HG02623 (cell line): ENCODE data around the gene EPHX1.
"Not testable (repeated sequence)": the region's sequence is repeated elsewhere in the genome, so short reads cannot be mapped to it uniquely, and the experiment has no call there.

Source experiments
- ATAC-seq: cut with Tn5 transposase; IDR thresholded peaks from one replicate; pipeline ENCODE4 v1.9.1; 2021; ENCODE audit warnings: moderate library complexity; ENCODE audit not compliant: unreplicated experiment

EPHX1 gene

DNA sequence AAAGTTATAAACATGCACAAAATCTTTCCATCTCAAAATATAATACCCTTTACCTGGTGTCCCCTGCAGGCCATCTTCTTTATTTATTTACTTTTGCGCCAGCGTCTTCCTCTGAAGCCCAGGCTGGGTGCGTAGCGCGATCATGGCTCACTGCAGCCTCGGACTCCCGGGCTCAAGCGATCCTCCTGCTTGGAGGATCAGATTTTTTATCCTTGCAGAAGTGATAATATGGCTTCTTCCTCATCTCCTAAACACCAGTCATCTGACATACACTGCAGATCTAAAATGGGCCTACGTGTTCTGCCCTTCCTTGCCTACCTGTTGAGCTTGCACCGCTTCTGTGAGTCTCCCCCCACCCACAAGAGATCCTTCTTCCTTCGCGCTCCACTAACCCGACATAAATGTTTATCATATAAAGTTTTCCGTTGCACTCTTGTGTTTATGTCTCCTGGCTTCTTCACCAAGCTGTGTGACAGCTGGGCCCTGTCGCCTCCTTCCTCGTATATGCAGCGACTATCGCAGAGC, 32.8 kb upstream of the EPHX1 start:
- peak; percentile 5 for ATAC-seq

DNA sequence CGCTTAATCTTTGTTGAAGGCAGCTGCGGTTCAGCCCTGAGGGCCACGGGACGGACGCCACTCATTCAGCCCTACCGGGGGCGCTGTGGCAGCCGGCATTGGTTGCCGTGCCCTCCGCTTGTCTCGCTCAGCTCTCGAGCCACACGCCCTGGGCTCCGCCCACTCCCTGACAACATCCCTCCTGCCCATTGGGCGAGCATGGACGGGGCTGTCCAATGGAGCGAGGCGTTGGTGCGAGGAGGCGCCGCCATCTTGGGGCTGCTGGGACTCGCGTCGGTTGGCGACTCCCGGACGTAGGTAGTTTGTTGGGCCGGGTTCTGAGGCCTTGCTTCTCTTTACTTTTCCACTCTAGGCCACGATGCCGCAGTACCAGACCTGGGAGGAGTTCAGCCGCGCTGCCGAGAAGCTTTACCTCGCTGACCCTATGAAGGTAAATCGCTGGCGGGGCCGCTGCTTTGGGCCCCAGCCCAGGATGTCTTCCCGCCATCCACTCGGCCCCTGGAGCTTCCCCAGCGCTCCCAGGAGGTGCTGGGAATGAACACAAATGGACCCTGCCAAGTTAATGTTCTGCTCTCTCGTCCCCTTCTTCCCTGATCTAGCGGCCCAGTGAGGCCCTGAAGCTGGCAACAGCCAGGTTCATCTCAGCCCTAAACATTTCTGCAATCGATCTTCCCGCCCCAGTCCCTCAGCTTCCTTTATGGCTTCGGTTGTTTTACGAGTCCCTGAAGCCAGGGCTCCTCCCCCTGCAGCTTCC, 32.2 kb upstream of the EPHX1 start, which contains the start of gene SRP9:
TSS of gene SRP9 (plus strand) at position 244 of the 754 bp plus-strand sequence. CDS start at position 359, 115 bp downstream.
- peak; percentile 98 for ATAC-seq

DNA sequence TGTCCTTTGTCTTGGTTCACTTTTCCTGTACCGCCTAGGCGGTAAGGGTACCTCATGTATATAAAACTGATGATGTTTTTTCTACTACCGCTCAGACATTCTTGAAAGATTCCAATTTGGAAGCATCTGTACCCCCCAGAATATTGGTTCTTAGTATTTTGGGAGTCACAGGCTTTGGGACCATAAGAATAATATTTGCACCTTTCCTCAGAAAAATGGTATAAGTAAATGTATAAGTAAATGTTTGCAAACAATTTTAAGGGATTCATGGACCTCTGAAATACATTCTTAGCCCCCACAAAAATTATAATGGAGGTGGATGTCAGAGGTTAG, 31.6 kb upstream of the EPHX1 start:
- ATAC-seq = no peak

DNA sequence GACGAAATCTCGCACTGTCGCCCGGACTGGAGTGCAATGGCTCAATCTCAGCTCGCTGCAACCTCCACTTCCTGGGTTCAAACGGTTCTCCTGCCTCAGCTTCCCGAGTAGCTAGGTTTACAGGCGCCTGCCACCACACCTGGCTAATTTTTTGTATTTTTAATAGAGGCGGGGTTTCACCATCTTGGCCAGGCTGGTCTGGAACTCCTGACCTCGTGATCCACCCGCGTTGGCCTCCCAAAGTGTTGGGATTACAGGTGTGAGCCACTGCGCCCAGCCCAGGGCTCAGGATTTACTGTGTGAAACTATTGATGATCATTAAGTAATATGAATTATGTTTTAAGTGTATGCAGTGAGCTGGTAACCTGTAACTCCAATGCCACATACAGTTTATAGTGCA, 30.8 kb upstream of the EPHX1 start:
- ATAC-seq = not testable (repeated sequence)

DNA sequence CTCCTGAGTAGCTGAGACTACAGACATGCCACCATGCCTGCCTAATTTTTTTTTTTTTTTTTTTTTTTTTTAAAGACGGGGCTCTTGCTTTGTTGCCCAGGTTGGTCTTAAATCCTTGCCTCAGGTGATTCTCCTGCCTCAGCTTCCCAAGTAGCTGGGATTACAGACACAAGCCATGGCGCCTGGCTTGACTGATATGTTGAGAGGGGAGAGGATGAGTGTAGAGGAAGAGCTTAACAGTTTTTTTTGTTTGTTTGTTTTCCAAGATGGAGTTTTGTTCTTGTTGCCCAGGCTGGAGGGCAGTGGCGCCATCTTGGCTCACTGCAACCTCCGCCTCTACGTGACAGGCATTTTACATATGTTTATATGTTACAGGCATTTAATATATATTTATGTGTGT, 29.8 kb upstream of the EPHX1 start:
- no peak for ATAC-seq

DNA sequence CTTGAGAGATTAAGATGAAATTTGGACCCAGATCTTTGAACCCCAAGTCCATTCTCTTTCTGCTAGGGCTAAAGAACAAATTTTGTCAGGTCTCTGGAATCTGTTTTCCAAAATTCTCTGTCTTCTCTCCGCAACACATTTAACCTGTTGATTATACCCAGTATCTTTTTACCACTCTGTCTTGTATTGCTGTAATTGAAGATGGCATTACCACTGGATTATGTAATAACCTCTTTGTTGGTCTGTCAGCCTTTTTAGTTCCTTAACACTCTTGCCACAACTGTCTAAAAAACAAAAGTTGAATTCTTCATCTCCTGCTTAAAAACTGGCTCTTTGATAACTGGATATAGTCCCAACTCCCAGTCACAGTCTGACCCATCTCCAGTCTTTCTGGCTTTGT, 29.3 kb upstream of the EPHX1 start:
- no peak for ATAC-seq

DNA sequence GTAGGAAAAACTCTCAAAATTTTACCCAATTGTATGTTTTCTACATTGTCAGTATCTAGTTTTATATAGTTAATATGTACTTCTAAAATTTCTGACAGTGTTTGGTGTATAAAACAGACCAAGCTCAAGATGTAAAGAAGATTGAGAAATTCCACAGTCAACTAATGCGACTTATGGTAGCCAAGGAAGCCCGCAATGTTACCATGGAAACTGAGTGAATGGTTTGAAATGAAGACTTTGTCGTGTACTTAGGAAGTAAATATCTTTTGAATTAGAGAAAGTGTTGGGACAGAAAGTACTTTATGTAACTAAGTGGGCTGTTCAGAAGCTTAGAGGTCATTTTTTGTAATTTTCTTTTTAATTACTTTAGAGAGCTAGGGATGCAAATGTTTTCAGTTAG, 20.8 kb upstream of the EPHX1 start:
- ATAC-seq = not testable (repeated sequence)

DNA sequence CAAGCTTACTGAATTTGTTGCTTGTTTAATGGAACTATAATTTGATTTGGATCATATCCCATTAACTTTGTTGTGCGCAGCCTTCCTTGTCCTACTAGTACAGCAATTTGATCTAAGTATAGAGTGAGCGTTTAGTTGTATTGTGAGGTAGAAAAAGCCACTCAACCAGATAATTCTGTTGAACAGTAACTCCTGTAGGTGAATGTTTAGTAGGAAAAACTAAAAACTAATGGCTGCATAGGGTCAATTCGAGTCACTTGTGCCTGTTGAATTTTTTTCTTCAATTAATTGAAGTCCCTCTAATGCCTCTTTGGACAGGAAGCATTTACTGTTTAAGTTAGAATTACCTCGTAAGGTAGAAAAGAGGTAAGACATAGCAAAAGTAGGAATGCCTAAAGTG, 15.0 kb upstream of the EPHX1 start:
- ATAC-seq = no peak

DNA sequence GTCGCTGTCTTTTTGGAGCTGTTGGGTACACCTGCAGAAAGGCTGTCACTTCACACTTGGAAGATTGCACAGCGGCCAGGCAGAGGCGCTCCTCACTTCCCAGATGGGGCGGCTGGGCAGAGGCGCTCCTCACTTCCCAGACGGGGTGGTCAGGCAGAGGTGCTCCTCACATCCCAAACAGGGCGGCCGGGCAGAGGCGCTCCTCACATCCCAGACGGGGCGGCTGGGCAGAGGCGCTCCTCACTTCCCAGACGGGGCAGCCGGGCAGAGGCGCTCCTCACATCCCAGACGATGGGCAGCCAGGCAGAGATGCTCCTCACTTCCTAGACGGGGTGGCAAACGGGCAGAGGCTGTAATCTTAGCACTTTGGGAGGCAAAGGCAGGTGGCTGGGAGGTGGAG, 13.8 kb upstream of the EPHX1 start:
- ATAC-seq = not testable (repeated sequence)

DNA sequence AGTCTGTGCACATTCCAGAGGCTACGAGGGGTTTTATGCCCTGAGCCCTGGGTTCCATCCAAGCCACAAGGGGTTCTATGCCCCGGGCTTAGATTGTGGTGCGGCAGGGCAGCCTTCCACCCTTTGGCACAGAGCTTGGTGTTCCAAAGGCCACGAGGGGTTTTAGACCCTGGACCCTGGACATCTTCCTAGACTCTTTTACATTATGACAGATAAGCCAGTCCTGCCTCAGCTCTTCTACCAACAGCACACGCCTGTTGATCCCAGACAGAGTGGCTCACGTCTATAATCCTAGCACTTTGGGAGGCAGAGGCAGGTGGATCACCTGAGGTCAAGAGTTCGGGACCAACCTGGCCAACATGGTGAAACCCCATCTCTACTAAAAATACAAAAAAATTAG, 8.8 kb upstream of the EPHX1 start:
- not testable (repeated sequence) for ATAC-seq

DNA sequence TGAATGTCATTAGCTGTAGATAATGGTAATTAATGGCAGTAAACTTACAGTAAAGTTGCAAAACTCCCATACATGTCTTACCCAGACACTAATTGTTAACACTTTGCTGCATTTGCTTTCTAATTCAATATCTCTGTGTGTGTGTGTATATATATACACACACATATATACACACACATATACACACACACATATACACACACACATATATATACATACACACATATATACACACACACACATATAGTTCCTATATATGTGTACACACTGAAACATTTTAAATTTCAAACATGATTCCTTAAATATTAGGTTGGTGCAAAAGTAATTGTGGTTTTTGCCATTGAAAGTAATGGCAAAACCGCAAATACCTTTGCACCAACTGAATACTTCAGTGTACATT, 3.7 kb upstream of the EPHX1 start:
- no peak for ATAC-seq

DNA sequence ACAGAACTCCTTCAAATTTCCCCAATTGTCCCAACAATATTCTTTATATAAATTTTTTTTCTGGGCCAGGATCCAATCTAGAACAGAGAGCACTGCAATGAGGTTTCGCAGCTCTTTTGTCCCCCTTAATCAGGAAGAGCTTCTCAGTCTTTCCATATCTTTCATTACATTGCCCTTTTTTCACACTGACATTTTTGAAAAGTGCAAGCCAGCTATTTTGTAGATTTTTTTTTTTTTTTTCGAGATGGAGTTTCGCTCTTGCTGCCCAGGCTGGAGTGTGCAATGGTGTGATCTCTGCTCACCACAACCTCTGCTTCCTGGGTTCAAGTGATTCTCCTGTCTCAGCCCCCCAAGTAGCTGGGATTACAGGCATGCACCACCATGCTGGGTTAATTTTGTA, 3.2 kb upstream of the EPHX1 start:
- ATAC-seq = not testable (repeated sequence)

DNA sequence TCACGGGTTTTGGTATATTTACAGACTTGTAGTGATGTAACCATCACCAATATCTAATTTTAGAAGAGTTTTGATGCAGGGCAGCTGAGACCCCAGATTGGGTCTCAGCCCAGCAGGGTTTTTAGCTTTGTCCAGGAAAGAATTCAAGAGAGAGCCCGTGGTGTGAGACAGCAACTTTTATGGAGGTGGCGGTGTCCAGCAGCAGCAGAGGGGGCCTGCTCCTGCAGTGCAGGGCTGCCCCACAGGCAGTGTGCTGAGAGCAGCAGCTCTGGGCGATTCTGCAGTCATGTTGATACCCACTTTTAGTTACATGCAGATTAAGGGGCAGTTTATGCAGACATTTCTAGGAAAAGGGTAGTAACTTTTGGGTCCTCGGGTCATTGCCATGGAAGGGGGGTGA, 1.8 kb upstream of the EPHX1 start:
- ATAC-seq = no peak

DNA sequence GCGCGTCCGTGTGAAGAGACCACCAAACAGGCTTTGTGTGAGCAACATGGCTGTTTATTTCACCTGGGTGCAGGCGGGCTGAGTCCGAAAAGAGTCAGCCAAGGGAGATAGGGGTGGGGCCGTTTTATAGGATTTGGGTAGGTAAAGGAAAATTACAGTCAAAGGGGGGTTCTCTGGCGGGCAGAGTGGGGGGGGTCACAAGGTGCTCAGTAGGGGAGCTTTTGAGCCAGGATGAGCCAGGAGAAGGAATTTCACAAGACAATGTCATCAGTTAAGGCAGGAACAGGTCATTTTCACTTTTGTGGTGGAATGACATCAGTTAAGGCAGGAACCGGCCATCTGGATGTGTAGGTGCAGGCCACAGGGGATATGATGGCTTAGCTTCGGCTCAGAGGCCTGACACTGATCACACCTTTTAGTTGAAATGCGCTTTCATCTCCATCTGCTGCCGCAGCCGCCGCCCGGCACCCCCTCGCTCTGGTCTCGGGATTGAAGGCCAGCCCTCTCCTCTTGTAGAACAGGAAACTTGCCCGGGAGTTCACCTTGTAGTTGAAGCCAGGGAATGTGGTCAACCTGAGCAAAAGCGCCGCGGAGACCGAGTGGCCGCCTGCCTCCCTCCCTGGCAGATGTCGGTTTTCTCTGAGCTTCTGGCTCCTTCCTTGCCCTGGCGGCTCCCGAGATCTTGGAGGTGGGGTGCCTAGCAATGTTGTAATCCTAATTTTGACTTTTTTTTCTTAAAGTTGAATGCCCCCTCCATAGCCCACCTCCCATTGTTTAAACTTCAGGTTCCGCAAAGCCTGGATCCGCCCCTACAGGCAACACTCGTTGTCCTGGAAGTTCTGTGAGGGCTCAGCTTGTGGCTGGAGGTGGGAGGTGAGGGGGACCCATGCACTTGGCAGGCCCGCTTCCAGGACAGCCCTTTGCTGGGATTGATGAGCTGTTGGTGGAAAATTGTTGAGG, 935 bp downstream of the EPHX1 start:
- ATAC-seq = not testable (repeated sequence)

DNA sequence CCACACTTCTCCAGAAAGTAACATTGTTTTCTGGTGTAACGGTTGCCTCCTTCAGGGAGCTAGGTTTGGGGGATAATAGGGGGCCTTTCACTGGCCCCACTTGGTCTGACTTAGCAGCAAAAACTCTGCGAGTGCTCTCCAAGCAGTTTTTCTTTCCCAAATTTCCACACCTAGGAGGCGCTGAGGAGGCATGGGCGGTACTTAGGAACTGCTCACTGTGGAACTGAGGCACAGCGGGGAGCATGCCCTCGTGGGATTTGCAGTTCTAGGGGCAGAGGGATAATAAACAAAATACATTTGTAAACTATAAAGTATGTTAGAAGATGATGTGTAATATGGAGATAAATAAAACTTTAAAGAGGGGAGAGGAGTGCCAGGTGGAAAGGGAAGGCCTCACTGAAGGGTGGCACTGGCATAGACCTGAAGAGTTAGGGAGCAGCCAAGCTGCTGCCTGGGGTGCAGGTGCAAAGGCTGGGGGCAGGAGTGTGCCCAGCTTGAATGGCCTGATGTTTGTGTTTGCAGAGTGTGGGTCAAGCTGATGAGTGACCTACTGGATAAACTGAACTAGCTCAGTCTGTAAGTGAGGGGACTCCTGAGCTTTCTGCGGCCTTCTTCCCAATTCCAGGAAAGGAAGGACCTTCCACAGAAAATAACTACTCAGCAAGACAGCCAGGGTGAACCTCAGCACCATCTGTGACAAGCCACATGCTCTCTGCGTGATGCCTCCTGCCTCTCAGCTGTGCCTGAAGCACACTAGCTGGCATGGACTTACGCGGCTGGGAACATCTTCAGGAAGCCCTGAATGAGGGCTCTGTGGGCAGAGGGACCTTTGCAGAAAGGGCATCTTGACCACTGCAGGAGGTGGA, 1.9 kb downstream of the EPHX1 start:
- ATAC-seq = no peak

DNA sequence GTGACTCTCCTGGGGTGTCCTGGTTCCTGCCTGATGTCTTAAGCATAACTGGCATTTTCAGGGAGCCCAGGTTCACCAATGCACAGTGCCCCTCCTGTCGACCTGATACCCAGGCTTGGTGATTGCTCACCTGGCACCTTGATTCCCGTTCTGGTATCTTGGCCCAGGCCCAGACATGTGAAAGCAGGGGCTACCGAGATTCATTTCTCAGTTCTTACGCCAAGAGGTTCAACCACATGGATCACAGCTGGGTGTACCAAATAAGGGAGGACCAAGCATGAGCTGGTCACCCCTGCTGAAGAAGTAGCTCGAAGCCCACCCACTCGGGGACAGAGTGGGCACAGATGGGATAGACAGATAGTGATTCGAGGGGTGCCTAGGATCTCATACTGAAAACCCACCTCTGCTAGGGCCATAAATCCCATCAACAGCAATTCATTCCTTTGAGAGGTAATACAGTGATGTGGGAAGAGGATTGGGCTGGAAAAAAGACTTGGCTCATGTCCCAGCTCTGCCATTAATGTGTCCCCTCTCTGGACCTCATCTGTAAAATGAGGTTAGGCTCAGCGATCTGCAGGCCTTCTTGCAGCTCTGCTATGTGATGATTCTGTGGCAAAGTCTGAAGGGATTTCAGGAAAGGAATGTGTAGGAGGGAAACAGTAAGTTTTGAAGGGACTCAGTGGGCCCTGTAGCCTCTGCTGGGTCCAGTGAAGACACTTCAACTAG, 2.7 kb downstream of the EPHX1 start:
- ATAC-seq = no peak

DNA sequence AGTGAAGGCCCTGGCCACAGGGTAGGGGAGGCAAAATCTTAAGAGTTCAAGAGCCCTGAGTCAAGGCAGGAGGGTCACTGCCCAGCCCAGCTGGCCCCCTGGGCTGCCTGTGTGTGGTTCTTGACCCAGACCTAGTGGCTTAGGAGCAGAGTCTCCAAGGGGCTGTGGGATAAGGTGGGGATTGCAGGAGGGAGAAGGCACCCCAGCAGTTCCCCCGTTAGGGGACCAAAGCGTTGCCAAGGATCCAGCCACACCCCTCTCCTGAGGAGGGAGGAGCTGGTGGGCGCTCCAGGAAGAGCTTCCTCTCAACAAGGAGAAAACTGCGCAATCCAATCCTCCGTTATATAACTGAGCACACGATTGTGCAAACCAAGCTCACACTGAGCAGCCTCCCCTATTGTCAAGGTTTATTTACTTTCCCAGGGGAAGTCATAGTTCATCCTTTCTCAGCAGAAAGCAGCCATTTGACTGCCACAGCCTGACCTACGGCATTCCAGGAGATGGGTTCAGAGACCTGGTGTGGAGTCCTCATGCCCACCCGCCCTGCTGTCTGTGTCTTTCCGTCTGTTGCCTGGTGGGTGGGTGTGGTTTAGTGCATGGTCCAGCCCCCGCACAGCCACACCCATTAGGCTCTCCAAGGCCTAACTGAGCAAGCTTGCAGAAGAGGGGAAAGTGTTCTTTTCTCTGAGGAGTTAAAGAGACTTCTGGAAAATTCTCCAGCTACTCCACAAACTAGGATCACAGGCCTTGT, 3.5 kb downstream of the EPHX1 start:
- ATAC-seq = no peak

DNA sequence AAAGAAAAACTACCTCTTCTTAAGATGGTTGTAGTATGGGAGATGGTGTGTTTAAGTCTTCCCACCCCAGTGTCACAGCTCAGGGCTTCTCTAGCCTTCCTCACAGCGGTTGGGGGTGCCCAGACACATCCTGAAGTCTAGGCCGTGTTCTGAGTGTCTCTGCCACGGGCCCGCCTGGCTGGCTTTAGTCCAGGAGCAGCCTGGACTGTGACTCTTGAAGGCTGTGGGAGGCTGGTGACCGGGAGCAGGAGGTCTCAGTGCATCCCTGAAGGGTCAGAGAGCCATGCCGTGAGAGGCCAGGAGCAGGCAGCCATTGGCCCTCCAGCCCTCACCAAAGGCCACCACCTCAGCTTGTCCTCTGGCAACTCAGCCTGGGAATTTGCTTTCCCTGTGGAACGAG, 4.5 kb downstream of the EPHX1 start:
- ATAC-seq = no peak

DNA sequence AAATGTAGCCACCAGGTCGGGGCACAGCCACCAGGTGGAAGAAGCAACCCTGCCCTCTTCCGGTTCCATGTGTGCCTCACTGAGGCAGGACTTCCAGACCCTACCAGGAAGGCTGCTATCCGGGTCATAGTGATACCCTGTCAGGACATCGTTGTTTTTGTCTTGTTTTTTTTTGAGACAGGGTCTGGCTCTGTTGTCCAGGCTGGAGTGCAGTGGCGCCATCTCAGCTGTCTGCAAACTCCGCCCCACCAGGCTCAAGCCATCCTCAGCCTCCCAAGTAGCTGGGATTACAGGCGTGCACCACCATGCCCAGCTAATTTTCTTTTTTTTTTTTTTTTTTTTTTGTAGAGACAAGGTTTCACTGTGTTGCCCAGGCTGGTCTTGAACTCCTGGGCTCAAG, 5.2 kb downstream of the EPHX1 start:
- not testable (repeated sequence) for ATAC-seq
